HEK293 (cell line): Measurements from ENCODE around the gene CCDC183.
"Not testable (repeated sequence)": the region's sequence is repeated elsewhere in the genome, so short reads cannot be mapped to it uniquely, and the experiment has no call there.

ENCODE experiments used
- CTCF ChIA-PET: fragments of 350-600 bp; formaldehyde crosslinking; extraction: SDS; loops from one replicate; lab custom pipeline; 2021; ENCODE audit warnings: antibody characterized with exemption; lab: Yijun Ruan, JAX
- POLR2A ChIA-PET: fragments of 300-600 bp; formaldehyde crosslinking; extraction: SDS; loops from one replicate; lab custom pipeline; 2020; ENCODE audit warnings: antibody characterized with exemption, inconsistent platforms; lab: Yijun Ruan, JAX
- H3K27ac ChIP-seq: fragments of 200-500 bp; sonication (Bioruptor generic); 2 replicates; pipeline ENCODE4 v1.5.1; 2014; ENCODE audit warnings: low read depth, low read length, control low read depth, inconsistent platforms; ENCODE audit errors: extremely low read depth
- H3K36me3 ChIP-seq, 2 experiments: fragments of 200-500 bp in 1 of 2; sonication (Bioruptor generic) in 1 of 2; 1 replicate in 1 of 2; 2 replicates in 1 of 2; pipeline ENCODE4 v1.5.1; 2014 to 2017; ENCODE audit warnings: inconsistent platforms in 2 of 2, low read length in 2 of 2; ENCODE audit not compliant: control insufficient read depth in 2 of 2, insufficient read depth in 1 of 2
- H3K4me1 ChIP-seq: fragments of 200-500 bp; sonication (Bioruptor generic); 2 replicates; pipeline ENCODE4 v1.5.1; 2014; ENCODE audit warnings: mild to moderate bottlenecking, low read length, inconsistent platforms; ENCODE audit not compliant: control insufficient read depth, insufficient read depth
- H3K4me3 ChIP-seq: 2 replicates; pipeline ENCODE4 v1.5.1; 2011; ENCODE audit warnings: low read depth, mild to moderate bottlenecking, control low read depth, low read length, moderate library complexity
- H3K9me3 ChIP-seq: fragments of 200-500 bp; sonication (Bioruptor generic); 2 replicates; pipeline ENCODE4 v1.5.1; 2014; ENCODE audit warnings: low read depth, low read length, inconsistent platforms; ENCODE audit not compliant: control insufficient read depth, insufficient read depth
- BCL11B ChIP-seq: fragments of 450-650 bp; formaldehyde crosslinking; IDR thresholded peaks from 2 replicates; pipeline ENCODE4 v1.5.1; 2016; ENCODE audit warnings: low read depth, missing biosample characterization, missing genetic modification characterization
- HIC1 ChIP-seq: fragments of 450-650 bp; formaldehyde crosslinking; IDR thresholded peaks from 2 replicates; pipeline ENCODE4 v1.5.1; 2016; ENCODE audit warnings: missing biosample characterization, missing genetic modification characterization
- KLF16 ChIP-seq: fragments of 450-650 bp; formaldehyde crosslinking; IDR thresholded peaks from 2 replicates; pipeline ENCODE4 v1.5.1; 2017; ENCODE audit warnings: missing biosample characterization, missing genetic modification characterization
- MZF1 ChIP-seq: fragments of 450-650 bp; formaldehyde crosslinking; IDR thresholded peaks from 2 replicates; pipeline ENCODE4 v1.5.1; 2017; ENCODE audit warnings: missing biosample characterization, missing genetic modification characterization, borderline replicate concordance
- SP2 ChIP-seq: fragments of 450-650 bp; formaldehyde crosslinking; IDR thresholded peaks from 2 replicates; pipeline ENCODE4 v1.5.1; 2016; ENCODE audit warnings: missing biosample characterization, missing genetic modification characterization
- SP3 ChIP-seq: fragments of 450-650 bp; formaldehyde crosslinking; IDR thresholded peaks from 2 replicates; pipeline ENCODE4 v1.5.1; 2016; ENCODE audit warnings: missing biosample characterization, missing genetic modification characterization
- SP7 ChIP-seq: fragments of 450-650 bp; formaldehyde crosslinking; IDR thresholded peaks from 2 replicates; pipeline ENCODE4 v1.5.1; 2016; ENCODE audit warnings: missing biosample characterization, missing genetic modification characterization
- WT1 ChIP-seq: fragments of 450-650 bp; formaldehyde crosslinking; IDR thresholded peaks from 2 replicates; pipeline ENCODE4 v1.5.1; 2016; ENCODE audit warnings: missing biosample characterization, missing genetic modification characterization
- ZBTB17 ChIP-seq: fragments of 450-650 bp; formaldehyde crosslinking; IDR thresholded peaks from 2 replicates; pipeline ENCODE4 v1.5.1; 2016; ENCODE audit warnings: missing biosample characterization, missing genetic modification characterization
- ZBTB20 ChIP-seq: fragments of 450-650 bp; formaldehyde crosslinking; IDR thresholded peaks from 2 replicates; pipeline ENCODE4 v1.5.1; 2016; ENCODE audit warnings: missing biosample characterization, missing genetic modification characterization
- ZEB2 ChIP-seq: fragments of 450-650 bp; formaldehyde crosslinking; IDR thresholded peaks from 2 replicates; pipeline ENCODE4 v1.5.1; 2016; ENCODE audit warnings: missing biosample characterization, missing genetic modification characterization
- ZFHX2 ChIP-seq: fragments of 450-650 bp; formaldehyde crosslinking; conservative IDR thresholded peaks from 2 replicates; pipeline ENCODE4 v1.5.1; 2016; ENCODE audit warnings: missing biosample characterization, missing genetic modification characterization
- ZFP37 ChIP-seq: fragments of 450-650 bp; formaldehyde crosslinking; IDR thresholded peaks from 2 replicates; pipeline ENCODE4 v1.5.1; 2016; ENCODE audit warnings: missing biosample characterization, missing genetic modification characterization
- ZNF2 ChIP-seq: fragments of 450-650 bp; formaldehyde crosslinking; IDR thresholded peaks from 2 replicates; pipeline ENCODE4 v1.5.1; 2016; ENCODE audit warnings: missing biosample characterization, missing genetic modification characterization
- ZNF341 ChIP-seq: fragments of 450-650 bp; formaldehyde crosslinking; IDR thresholded peaks from 2 replicates; pipeline ENCODE4; 2016; ENCODE audit warnings: low read depth, missing biosample characterization, missing genetic modification characterization
- ZNF391 ChIP-seq: fragments of 450-650 bp; formaldehyde crosslinking; IDR thresholded peaks from 2 replicates; pipeline ENCODE4 v1.5.1; 2016; ENCODE audit warnings: low read depth, missing biosample characterization, missing genetic modification characterization, borderline replicate concordance
- ZNF501 ChIP-seq: fragments of 450-650 bp; formaldehyde crosslinking; IDR thresholded peaks from 2 replicates; pipeline ENCODE4 v1.5.1; 2016; ENCODE audit warnings: missing biosample characterization, missing genetic modification characterization
- ZNF600 ChIP-seq: fragments of 450-650 bp; formaldehyde crosslinking; IDR thresholded peaks from 2 replicates; pipeline ENCODE4 v1.5.1; 2016; ENCODE audit warnings: missing biosample characterization, missing genetic modification characterization
- ZNF629 ChIP-seq: fragments of 450-650 bp; formaldehyde crosslinking; IDR thresholded peaks from 2 replicates; pipeline ENCODE4 v1.5.1; 2017; ENCODE audit warnings: missing biosample characterization, missing genetic modification characterization
- TF ChIP-seq, protein P1 (sequence below): fragments of 450-650 bp; formaldehyde crosslinking; IDR thresholded peaks from 2 replicates; pipeline ENCODE4 v1.5.1; 2016; ENCODE audit warnings: missing biosample characterization, missing genetic modification characterization
- TF ChIP-seq, protein P2 (sequence below): fragments of 450-650 bp; formaldehyde crosslinking; IDR thresholded peaks from 2 replicates; pipeline ENCODE4 v1.5.1; 2016; ENCODE audit warnings: missing biosample characterization, missing genetic modification characterization
- TF ChIP-seq, protein P3 (sequence below): fragments of 450-650 bp; formaldehyde crosslinking; IDR thresholded peaks from 2 replicates; pipeline ENCODE4 v1.5.1; 2016; ENCODE audit warnings: missing biosample characterization, missing genetic modification characterization
- TF ChIP-seq, protein P4 (sequence below): fragments of 450-650 bp; formaldehyde crosslinking; IDR thresholded peaks from 2 replicates; pipeline ENCODE4 v1.5.1; 2016; ENCODE audit warnings: missing biosample characterization, missing genetic modification characterization

CCDC183 gene

GRCh38 chr9:136842380-136842948 is 46.3 kb downstream of the CCDC183 start, which contains the start of gene AJM1:
Gene AJM1 (plus strand): TSS chr9:136842478. CDS start chr9:136844415, 1,937 bp downstream.
- not testable (repeated sequence) for H3K9me3 ChIP-seq, H3K4me1 ChIP-seq
- peak within 1 kb of the TSS; percentile 3; the same call in 1 of the 2 replicates for H3K27ac ChIP-seq
- peak within 1 kb of the TSS; percentile 33 for H3K4me3 ChIP-seq
- ChIA-PET POLR2A (interaction anchor here (0.6 to 3.7 kb wide), 11 partner anchors 16 to 381 kb away, joined by 3 to 17 read pairs (median 3); partner anchors contain the start of genes CLIC3, RABL6 and TRAF2), CTCF (interaction anchor here (0.6 to 3.6 kb wide), 40 partner anchors 9 to 1405 kb away, joined by 3 to 27 read pairs (median 4); partner anchors contain the start of genes C8G, LCN15, MAMDC4 and TMEM141)
- peaks cover 0 to 31% of the 10 kb centered on the region in 2 experiments; a peak in 1 of 3 replicates for H3K36me3 ChIP-seq
- TF ChIP-seq ZNF391 = peak; percentile 44; the same call in 1 of the 2 replicates
- peak; percentile 33; the same call in 1 of the 2 replicates for TF ChIP-seq WT1 (tag by site-specific recombination)
- TF ChIP-seq, protein P1, sequence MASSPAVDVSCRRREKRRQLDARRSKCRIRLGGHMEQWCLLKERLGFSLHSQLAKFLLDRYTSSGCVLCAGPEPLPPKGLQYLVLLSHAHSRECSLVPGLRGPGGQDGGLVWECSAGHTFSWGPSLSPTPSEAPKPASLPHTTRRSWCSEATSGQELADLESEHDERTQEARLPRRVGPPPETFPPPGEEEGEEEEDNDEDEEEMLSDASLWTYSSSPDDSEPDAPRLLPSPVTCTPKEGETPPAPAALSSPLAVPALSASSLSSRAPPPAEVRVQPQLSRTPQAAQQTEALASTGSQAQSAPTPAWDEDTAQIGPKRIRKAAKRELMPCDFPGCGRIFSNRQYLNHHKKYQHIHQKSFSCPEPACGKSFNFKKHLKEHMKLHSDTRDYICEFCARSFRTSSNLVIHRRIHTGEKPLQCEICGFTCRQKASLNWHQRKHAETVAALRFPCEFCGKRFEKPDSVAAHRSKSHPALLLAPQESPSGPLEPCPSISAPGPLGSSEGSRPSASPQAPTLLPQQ (tag by site-specific recombination) = peak; percentile 94
- TF ChIP-seq ZBTB17 = peak; percentile 80
- TF ChIP-seq BCL11B = peak; percentile 18
- peak; percentile 58; the same call in 1 of the 2 replicates for TF ChIP-seq ZBTB20 (tag by site-specific recombination)
- peak; percentile 56; the same call in 1 of the 2 replicates for TF ChIP-seq SP2 (tag by site-specific recombination)
- TF ChIP-seq ZNF629 (tag by site-specific recombination) = peak; percentile 29; the same call in 1 of the 2 replicates
- TF ChIP-seq HIC1 = peak; percentile 73; the same call in 1 of the 2 replicates
- peak; percentile 78 for TF ChIP-seq ZNF341 (tag by site-specific recombination)
- TF ChIP-seq SP7 (tag by site-specific recombination) = peak; percentile 38
- TF ChIP-seq ZNF501 (tag by site-specific recombination) = peak; percentile 77; the same call in 1 of the 2 replicates
- TF ChIP-seq, protein P2, sequence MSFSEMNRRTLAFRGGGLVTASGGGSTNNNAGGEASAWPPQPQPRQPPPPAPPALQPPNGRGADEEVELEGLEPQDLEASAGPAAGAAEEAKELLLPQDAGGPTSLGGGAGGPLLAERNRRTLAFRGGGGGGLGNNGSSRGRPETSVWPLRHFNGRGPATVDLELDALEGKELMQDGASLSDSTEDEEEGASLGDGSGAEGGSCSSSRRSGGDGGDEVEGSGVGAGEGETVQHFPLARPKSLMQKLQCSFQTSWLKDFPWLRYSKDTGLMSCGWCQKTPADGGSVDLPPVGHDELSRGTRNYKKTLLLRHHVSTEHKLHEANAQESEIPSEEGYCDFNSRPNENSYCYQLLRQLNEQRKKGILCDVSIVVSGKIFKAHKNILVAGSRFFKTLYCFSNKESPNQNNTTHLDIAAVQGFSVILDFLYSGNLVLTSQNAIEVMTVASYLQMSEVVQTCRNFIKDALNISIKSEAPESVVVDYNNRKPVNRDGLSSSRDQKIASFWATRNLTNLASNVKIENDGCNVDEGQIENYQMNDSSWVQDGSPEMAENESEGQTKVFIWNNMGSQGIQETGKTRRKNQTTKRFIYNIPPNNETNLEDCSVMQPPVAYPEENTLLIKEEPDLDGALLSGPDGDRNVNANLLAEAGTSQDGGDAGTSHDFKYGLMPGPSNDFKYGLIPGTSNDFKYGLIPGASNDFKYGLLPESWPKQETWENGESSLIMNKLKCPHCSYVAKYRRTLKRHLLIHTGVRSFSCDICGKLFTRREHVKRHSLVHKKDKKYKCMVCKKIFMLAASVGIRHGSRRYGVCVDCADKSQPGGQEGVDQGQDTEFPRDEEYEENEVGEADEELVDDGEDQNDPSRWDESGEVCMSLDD (tag by site-specific recombination) = 0 out of 2 replicates have a peak, but pooled peaks have one; percentile 77
- TF ChIP-seq SP3 = peak; percentile 36; the same call in 1 of the 2 replicates
- TF ChIP-seq ZFHX2 (tag by site-specific recombination) = peak; percentile 41; the same call in 1 of the 2 replicates
- TF ChIP-seq, protein P3, sequence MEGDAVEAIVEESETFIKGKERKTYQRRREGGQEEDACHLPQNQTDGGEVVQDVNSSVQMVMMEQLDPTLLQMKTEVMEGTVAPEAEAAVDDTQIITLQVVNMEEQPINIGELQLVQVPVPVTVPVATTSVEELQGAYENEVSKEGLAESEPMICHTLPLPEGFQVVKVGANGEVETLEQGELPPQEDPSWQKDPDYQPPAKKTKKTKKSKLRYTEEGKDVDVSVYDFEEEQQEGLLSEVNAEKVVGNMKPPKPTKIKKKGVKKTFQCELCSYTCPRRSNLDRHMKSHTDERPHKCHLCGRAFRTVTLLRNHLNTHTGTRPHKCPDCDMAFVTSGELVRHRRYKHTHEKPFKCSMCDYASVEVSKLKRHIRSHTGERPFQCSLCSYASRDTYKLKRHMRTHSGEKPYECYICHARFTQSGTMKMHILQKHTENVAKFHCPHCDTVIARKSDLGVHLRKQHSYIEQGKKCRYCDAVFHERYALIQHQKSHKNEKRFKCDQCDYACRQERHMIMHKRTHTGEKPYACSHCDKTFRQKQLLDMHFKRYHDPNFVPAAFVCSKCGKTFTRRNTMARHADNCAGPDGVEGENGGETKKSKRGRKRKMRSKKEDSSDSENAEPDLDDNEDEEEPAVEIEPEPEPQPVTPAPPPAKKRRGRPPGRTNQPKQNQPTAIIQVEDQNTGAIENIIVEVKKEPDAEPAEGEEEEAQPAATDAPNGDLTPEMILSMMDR = peak; percentile 94
- TF ChIP-seq, protein P4, sequence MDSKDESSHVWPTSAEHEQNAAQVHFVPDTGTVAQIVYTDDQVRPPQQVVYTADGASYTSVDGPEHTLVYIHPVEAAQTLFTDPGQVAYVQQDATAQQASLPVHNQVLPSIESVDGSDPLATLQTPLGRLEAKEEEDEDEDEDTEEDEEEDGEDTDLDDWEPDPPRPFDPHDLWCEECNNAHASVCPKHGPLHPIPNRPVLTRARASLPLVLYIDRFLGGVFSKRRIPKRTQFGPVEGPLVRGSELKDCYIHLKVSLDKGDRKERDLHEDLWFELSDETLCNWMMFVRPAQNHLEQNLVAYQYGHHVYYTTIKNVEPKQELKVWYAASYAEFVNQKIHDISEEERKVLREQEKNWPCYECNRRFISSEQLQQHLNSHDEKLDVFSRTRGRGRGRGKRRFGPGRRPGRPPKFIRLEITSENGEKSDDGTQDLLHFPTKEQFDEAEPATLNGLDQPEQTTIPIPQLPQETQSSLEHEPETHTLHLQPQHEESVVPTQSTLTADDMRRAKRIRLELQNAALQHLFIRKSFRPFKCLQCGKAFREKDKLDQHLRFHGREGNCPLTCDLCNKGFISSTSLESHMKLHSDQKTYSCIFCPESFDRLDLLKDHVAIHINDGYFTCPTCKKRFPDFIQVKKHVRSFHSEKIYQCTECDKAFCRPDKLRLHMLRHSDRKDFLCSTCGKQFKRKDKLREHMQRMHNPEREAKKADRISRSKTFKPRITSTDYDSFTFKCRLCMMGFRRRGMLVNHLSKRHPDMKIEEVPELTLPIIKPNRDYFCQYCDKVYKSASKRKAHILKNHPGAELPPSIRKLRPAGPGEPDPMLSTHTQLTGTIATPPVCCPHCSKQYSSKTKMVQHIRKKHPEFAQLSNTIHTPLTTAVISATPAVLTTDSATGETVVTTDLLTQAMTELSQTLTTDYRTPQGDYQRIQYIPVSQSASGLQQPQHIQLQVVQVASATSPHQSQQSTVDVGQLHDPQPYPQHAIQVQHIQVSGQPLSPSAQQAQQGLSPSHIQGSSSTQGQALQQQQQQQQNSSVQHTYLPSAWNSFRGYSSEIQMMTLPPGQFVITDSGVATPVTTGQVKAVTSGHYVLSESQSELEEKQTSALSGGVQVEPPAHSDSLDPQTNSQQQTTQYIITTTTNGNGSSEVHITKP (tag by site-specific recombination) = peak; percentile 31
- TF ChIP-seq ZNF2 (tag by site-specific recombination) = peak; percentile 73; the same call in 1 of the 2 replicates
- 0 out of 2 replicates have a peak, but pooled peaks have one; percentile 32 for TF ChIP-seq MZF1 (tag by site-specific recombination)
- peak; percentile 81; the same call in 1 of the 2 replicates for TF ChIP-seq ZEB2 (tag by site-specific recombination)
- TF ChIP-seq ZFP37 (tag by site-specific recombination) = peak; percentile 66; the same call in 1 of the 2 replicates
- peak; percentile 83 for TF ChIP-seq ZNF600
- TF ChIP-seq KLF16 (tag by site-specific recombination) = 0 out of 2 replicates have a peak, but pooled peaks have one; percentile 51
